ENCODE results near the gene ZNF501.
A peak's percentile ranks its signal among the peaks of the same experiment; 100 is the strongest.

Gene ZNF501

GRCh38 chr3:44729384-44729910, at the start of gene ZNF501 (continued):
- TF ChIP-seq, protein P1, sequence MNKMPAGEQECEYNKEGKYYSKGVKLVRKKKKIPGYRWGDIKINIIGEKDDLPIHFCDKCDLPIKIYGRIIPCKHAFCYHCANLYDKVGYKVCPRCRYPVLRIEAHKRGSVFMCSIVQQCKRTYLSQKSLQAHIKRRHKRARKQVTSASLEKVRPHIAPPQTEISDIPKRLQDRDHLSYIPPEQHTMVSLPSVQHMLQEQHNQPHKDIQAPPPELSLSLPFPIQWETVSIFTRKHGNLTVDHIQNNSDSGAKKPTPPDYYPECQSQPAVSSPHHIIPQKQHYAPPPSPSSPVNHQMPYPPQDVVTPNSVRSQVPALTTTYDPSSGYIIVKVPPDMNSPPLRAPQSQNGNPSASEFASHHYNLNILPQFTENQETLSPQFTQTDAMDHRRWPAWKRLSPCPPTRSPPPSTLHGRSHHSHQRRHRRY (tag by site-specific recombination; IDR thresholded peaks at IDR 0.05), result no peak
- TF ChIP-seq, protein P2, sequence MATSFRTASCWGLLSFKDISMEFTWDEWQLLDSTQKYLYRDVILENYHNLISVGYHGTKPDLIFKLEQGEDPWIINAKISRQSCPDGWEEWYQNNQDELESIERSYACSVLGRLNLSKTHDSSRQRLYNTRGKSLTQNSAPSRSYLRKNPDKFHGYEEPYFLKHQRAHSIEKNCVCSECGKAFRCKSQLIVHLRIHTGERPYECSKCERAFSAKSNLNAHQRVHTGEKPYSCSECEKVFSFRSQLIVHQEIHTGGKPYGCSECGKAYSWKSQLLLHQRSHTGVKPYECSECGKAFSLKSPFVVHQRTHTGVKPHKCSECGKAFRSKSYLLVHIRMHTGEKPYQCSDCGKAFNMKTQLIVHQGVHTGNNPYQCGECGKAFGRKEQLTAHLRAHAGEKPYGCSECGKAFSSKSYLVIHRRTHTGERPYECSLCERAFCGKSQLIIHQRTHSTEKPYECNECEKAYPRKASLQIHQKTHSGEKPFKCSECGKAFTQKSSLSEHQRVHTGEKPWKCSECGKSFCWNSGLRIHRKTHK (tag by site-specific recombination; IDR thresholded peaks at IDR 0.05), result no peak
- no peak for TF ChIP-seq ZNF19 (tag by site-specific recombination; IDR thresholded peaks at IDR 0.05; ENCODE audit: low read depth)
- TF ChIP-seq ZNF366 (tag by site-specific recombination; conservative IDR thresholded peaks at IDR 0.05), result no peak; the same call in 1 of the 2 replicates
- TF ChIP-seq ZNF843 (tag by site-specific recombination; IDR thresholded peaks at IDR 0.05), result peak; percentile 27; the same call in 1 of the 2 replicates
- no peak for TF ChIP-seq GLIS2 (tag by site-specific recombination; IDR thresholded peaks at IDR 0.05)
- no peak for TF ChIP-seq HOXA7 (CRISPR knock-in tag; IDR thresholded peaks at IDR 0.05; ENCODE audit: borderline replicate concordance)
- peak; percentile 60; the same call in 1 of the 2 replicates for TF ChIP-seq ZNF660 (tag by site-specific recombination; IDR thresholded peaks at IDR 0.05)
- TF ChIP-seq ZNF571 (tag by site-specific recombination; IDR thresholded peaks at IDR 0.05), result no peak
- TF ChIP-seq ZXDB (tag by site-specific recombination; IDR thresholded peaks at IDR 0.05), result peak; percentile 86
- peak; percentile 48; the same call in 1 of the 2 replicates for TF ChIP-seq ZNF394 (tag by site-specific recombination; IDR thresholded peaks at IDR 0.05; ENCODE audit: borderline replicate concordance)
- TF ChIP-seq ZNF596 (tag by site-specific recombination; IDR thresholded peaks at IDR 0.05), result no peak
- TF ChIP-seq ZNF670 (tag by site-specific recombination; IDR thresholded peaks at IDR 0.05; ENCODE audit: low read depth), result no peak
- no peak for TF ChIP-seq ZNF223 (tag by site-specific recombination; IDR thresholded peaks at IDR 0.05)
- TF ChIP-seq PRDM1 (tag by site-specific recombination; IDR thresholded peaks at IDR 0.05), result no peak
- no peak for TF ChIP-seq ZNF146 (tag by site-specific recombination; IDR thresholded peaks at IDR 0.05)
- TF ChIP-seq ZNF488 (tag by site-specific recombination; IDR thresholded peaks at IDR 0.05), result no peak
- no peak for TF ChIP-seq ZNF785 (tag by site-specific recombination; IDR thresholded peaks at IDR 0.05)
- TF ChIP-seq ZNF175 (tag by site-specific recombination; IDR thresholded peaks at IDR 0.05), result no peak
- TF ChIP-seq ZFP69B (tag by site-specific recombination; IDR thresholded peaks at IDR 0.05), result no peak
- TF ChIP-seq ZNF561 (tag by site-specific recombination; IDR thresholded peaks at IDR 0.05; ENCODE audit: borderline replicate concordance), result peak; percentile 95
- no peak for TF ChIP-seq ZNF677 (tag by site-specific recombination; IDR thresholded peaks at IDR 0.05)
- 0 out of 2 replicates have a peak, but pooled peaks have one; percentile 40 for TF ChIP-seq KLF16 (tag by site-specific recombination; IDR thresholded peaks at IDR 0.05)
- TF ChIP-seq PRDM4 (tag by site-specific recombination; IDR thresholded peaks at IDR 0.05), result no peak
- no peak for TF ChIP-seq ZNF16 (tag by site-specific recombination; IDR thresholded peaks at IDR 0.05; ENCODE audit: low read depth)
- no peak for TF ChIP-seq ZNF776 (tag by site-specific recombination; IDR thresholded peaks at IDR 0.05; ENCODE audit: borderline replicate concordance)
- TF ChIP-seq ZNF133 (tag by site-specific recombination; IDR thresholded peaks at IDR 0.05), result no peak
- no peak for TF ChIP-seq ZNF23 (tag by site-specific recombination; IDR thresholded peaks at IDR 0.05; ENCODE audit: borderline replicate concordance)
- TF ChIP-seq ZFP37 (tag by site-specific recombination; IDR thresholded peaks at IDR 0.05), result peak; percentile 30; the same call in 1 of the 2 replicates
- TF ChIP-seq ZIC2 (tag by site-specific recombination; IDR thresholded peaks at IDR 0.05), result peak; percentile 90
- TF ChIP-seq, protein P3, sequence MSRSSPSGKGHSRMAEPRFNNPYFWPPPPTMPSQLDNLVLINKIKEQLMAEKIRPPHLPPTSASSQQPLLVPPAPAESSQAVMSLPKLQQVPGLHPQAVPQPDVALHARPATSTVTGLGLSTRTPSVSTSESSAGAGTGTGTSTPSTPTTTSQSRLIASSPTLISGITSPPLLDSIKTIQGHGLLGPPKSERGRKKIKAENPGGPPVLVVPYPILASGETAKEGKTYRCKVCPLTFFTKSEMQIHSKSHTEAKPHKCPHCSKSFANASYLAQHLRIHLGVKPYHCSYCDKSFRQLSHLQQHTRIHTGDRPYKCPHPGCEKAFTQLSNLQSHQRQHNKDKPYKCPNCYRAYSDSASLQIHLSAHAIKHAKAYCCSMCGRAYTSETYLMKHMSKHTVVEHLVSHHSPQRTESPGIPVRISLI (tag by site-specific recombination; IDR thresholded peaks at IDR 0.05), result no peak
- no peak for TF ChIP-seq ZNF416 (tag by site-specific recombination; IDR thresholded peaks at IDR 0.05)
- TF ChIP-seq, protein P4, sequence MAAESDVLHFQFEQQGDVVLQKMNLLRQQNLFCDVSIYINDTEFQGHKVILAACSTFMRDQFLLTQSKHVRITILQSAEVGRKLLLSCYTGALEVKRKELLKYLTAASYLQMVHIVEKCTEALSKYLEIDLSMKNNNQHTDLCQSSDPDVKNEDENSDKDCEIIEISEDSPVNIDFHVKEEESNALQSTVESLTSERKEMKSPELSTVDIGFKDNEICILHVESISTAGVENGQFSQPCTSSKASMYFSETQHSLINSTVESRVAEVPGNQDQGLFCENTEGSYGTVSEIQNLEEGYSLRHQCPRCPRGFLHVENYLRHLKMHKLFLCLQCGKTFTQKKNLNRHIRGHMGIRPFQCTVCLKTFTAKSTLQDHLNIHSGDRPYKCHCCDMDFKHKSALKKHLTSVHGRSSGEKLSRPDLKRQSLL (tag by site-specific recombination; IDR thresholded peaks at IDR 0.05), result no peak
- no peak for TF ChIP-seq ZNF202 (tag by site-specific recombination; IDR thresholded peaks at IDR 0.05; ENCODE audit: borderline replicate concordance)
- TF ChIP-seq ZNF544 (tag by site-specific recombination; IDR thresholded peaks at IDR 0.05), result no peak

All from HEK293 (cell line).